GM15510 (cell line): ENCODE measurements around the gene ZBTB20.

Experiments used
- POLR2A ChIP-seq: IDR thresholded peaks from 3 replicates; pipeline ENCODE4 v1.6.1; 2011; ENCODE audit warnings: borderline replicate concordance; ENCODE audit not compliant: insufficient read length; ENCODE audit errors: extremely low read depth

Gene ZBTB20

DNA sequence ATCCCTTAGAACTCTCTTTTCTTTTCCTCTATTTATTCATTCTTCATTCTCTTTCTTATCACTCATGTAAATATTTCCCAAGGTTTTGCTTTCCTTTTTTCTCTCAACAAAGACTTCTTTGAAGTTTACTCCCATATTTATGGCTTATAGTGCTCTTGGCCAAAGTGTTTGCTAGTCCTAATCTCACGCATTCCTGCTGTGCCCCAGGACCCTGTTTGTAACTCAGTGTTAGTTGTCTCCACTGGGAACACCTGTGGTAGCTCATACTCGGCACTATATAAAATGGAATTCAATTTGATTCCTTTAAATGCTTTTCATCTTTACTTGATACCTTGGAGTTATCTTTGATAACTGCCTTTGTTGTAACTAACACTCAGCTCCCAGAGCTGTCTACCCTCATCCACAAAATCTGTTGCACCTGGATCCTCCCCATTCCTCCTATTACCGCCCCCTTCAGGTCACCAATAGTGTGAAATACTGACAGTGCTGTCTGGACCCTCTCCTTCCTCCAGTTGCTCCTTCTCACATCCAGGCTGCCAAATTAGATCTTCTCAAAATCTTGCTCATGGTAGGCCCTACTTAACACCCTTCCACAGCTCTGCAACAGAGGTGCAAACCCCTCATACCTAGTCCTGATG, 776.4 kb downstream of the ZBTB20 start:
- no peak for TF ChIP-seq POLR2A

DNA sequence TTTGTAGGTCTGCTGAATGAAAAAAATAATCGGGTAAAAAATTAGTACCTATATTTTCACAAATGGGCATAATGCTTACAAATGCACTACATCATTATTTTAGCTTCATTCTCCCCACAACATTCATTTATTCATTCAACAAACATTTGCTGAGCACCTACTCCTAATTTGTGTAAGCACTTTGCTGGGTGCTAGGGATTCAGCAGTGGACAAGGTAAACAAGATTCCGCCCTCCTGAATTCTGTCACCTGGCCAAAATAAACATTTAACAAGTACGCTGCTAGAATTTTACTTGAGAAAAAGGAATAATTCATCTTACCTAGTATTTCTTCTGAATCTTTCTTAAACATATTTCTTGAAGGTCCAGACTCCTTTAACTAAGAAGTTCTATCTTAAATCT, 781.2 kb downstream of the ZBTB20 start:
- TF ChIP-seq POLR2A, result no peak

DNA sequence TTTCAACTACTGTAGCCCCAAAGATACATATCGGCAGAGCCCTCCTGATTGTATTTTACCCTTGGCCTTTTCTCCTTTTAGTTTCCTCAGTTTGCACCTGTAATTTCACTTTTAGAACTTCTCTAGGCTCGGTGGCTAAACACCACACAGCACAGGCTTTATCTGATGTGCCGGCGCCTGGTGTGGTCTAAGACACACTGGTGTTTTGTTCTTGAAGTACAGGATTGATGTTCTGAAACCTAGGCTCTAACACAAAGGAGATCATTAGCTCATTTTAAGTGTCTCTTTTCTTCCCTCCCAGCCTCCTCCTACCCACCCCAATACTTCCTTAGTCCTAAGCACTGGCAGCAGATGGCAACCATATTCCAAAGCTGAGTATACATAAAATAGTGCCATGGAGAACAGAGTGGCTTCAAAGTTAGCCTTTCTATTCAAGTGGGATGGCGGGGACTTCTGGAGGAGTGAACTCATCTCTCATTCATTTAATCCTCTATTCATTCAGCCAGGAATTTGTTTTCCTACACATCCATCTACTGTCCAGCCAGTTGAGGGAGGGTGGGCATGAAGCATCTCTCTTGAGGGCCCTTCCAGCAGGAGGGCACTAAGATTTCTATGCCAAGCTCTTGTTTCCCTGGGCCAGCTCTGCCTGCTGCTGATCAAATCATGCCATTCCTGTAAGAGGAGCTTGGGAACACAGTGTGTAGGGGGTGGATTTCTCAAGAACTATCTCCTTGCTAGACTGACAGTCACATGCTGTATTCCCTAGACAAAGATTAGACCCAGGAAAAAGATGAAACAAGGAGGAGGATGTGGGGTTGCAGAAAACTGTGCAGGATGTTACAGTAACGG, 782.1 kb downstream of the ZBTB20 start:
- TF ChIP-seq POLR2A, result no peak

DNA sequence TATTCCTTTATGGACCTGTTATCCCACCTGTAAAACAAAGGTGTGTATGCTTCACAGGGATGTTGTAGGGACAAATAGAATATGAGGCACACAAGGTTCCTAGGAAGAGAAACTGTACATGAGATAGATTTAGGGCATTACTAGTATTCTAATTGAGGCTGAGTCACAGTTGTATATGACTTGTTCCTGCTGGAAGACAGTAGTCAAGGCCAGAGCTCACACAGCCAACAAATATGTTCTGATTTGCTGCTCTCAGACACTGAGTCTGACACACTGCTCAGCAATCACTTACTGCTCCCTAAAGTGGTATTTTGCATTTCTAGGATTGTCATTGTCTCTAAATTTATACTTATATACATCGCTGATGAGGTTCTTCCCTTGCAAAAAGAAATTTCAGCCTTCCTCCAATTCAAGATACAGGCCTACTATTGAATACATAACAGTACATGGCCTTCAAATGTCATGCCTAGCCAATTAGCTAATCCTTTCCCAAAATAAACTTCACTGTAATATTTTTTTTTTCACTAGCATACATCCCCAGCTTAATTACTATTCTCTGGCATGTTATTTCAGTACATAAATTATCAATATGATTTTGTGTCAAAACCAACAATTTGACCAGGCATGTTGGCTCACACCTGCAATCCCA, 783.4 kb downstream of the ZBTB20 start:
- TF ChIP-seq POLR2A, result no peak

DNA sequence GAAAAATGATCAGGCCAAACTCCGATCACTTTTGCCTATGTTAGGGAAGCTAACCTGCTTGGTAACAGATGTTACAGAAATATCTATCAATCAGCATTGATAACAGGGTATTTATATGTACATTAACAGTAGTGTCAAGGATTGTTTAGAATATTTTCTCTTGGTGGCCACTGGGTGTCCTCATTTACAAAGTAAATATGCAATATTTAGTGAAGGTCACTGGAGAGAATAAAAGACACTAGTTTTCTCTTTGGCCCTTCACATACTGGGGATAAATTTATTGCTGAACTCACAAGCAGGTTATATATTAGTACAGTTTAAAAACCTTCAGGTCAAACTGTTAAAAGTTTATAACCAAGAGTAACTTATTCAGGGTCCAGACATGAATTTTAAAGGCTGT, 784.3 kb downstream of the ZBTB20 start:
- no peak for TF ChIP-seq POLR2A

DNA sequence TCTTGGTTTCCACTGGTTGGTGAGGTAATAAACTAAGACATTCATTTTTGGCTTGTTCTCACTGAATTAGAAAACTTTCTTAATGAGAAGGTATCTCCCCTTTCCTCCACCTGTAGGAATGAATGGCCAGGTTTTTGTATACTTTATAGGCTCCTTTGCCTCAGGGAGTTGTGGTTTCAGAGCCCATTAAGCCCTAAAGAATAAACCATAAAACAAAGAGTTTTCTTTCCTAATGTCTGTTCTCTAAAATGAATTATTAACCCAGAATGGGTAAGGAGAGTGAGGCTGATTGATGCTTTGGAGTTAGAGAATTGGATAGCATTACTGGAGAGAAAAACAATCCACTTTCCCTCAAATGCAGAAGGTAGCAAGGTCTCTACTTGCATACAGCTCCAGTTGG, 785.7 kb downstream of the ZBTB20 start:
- no peak for TF ChIP-seq POLR2A

DNA sequence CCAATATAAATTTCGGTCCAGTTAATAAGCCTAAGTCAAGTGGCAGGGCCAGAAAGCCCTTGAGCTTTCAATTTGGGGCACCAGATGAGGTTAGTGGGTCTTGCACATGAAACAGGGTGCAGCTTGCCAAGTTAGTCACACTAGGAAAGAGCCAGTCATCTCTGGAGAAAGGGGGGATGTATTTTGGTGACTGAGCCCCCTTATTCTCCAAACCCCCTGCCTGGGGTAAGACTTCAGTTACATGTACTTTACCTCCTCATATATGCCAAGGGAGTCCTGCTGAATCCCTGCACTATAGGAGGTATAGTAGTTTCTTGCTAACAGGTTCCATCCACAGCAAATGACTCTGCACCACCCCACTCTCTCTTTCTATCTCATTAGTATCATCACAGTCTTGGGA, 790.6 kb downstream of the ZBTB20 start:
- no peak for TF ChIP-seq POLR2A

DNA sequence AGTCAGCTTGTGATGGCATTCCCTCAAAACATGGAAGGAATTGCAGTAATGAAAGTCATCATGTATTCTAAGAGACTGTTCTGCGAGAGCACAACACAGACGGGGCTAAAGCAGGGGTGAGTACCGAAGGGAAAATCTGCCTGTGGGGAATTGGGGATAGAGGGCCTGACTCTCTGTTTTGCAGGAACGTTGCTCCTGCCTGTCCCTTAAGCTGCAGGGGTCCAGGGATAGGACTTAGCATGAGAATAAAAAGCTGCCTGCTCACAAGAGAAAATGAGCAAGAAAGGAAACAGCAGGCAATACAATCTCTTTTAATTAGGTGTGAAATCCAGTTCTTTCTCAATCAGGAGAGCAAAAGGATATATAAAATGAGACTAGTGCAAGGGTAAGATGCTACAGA, 791.0 kb downstream of the ZBTB20 start:
- TF ChIP-seq POLR2A, result no peak

DNA sequence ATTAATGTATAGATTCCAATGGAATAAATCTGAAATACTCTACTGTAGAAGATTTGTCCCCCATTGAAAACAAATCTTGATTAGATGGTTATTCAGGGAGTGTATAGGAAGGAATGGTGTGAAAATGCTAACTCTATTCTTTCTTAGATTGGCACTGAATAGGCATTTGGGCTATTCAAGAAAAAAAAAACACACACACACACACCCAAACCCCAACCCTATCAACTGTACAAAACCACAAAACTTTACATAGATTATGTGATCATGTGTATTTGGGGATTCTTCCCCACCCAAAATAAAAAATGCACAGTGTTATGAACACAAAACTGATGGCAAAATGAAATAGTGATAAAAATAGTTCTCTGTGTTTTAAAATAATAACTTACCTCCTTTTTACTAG, 791.4 kb downstream of the ZBTB20 start:
- TF ChIP-seq POLR2A, result no peak

DNA sequence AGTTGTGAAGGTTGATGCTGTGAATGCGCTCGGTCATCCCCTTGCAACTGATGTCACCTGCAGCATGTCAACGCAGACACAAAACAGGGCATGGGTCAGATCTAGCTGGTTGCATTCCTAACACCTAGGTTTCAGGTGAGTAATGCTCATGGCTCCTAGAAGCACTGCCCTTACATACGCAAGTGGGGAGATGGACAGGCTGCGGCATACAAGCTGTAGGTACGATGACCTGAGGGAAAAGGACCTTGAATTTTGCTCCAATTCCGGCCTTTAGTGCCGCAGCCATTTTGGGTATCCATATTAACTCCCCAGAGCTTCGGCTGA, 795.3 kb downstream of the ZBTB20 start:
- no peak for TF ChIP-seq POLR2A

DNA sequence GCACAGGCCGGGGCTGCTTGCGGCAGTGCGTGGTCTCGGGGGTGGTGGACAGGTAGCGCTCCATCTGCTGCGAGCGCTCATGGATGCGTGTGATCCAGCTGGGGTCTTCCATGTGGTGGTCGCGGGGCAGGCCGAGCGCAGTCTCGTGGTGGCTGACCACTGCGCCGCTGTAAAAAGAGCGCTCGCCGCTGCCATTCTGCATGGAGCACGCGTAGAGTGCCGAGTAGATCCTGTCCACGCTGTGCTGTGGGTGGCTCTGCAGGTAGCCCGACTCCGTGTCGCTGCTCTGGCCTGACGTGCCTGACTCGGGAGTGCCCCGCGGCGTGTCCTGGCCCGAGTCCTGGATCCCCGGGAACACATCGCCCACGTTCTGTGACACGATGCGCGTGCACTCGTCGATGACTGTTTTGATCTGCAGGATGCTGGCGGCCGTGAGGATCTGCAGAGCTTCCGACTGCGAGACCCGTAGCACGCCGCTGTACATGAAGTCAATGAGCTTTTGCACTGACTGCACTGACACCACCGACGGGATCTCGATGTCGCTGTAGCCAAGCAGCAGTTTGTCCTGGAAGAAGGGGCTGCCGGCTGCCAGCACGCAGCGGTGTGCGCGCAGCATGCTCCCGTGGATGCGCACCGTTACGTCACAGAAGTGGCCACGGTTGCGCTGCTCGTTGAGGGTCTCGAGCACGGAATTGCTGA, 795.8 kb downstream of the ZBTB20 start:
- TF ChIP-seq POLR2A, result no peak

DNA sequence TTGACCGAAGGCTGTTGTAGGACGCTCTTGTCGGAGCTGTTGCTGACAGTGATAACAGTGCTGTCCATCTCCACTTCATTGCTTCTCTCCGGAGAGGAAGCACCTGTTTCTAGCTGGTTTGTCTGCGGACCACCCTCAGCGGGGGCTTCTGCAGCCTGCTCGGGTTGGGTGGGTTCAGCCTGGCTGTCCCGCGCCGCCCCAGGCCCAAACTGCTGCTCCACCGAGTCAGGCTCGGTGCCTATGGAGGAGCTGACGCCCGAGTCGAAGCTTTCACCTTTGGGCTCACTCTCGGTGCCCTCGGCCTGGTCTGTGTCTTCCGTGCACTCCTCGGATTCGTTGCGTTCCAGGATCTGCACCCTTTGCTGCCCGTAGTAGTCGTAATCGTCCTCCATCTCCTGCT, 796.4 kb downstream of the ZBTB20 start:
- no peak for TF ChIP-seq POLR2A

DNA sequence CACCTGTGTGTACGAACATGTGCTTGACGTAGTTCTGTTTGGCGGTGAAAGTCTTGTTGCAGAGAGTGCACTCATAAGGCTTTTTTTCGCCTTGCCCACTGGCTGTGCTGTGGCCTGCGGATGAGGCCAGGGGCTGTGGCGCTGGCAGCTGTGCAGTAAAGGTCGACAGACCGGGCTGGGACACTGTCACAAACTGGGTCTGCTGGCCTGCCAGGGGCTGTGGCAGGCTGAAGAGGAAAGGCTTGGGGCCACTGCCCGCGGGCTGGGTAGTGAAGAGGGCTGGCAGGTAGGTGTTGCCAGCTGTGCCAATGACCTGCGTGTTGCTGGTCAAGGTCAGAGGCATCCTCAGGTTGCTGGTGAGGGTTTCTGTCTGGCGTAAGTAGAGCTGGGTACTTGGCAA, 796.8 kb downstream of the ZBTB20 start:
- TF ChIP-seq POLR2A, result no peak

DNA sequence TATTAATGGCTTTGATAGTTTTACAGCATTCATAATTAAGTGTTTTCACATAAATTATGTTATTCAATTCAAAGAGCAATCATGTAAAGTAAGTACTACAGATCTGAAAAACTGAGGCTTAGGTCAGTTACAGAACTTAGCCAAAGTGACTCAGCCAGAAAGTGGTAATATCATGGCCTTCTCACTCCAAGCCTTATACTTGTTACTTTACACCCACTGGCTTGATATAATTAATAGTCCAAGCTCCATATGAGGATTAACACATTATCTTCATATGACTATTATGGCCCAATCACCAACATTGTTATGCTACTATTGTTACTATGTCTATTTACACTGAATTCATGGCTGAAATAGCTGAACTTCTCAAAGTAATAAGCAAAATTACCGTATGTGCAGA, 802.6 kb downstream of the ZBTB20 start:
- no peak for TF ChIP-seq POLR2A

DNA sequence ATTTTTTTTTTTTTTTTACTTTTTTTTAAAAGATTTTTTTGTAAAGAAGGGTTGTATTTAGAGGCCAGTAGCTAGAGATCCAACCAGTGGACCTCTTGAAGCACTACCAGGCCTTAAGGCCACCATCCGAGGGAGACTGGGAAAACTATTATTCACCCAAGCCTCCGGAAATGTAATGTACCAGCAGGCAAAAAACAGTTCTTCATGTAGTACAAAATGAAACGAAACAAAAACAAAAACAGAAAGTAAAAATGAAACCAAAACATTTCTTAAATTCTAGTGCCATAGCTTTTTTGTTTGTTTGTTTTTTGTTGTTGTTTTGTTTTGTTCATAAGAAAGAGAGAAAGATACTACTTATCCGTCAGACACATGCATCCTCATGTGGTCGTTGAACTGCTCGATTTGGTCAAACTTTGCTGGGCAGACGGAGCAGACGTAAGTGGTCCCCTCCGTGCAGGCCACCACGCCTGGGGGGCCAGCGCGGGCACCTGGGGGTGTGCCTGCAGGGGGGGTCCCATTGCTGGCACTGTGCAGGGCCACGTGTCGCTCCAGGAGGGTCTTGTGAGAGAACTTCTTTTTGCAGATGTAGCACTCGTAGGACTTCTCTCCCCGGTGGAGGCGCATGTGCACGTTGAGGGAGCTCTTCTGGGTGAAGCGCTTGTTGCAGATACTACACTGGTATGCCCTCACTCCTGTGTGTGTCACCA, 808.3 kb downstream of the ZBTB20 start:
- no peak for TF ChIP-seq POLR2A
